PFSK-1 (cell line): ENCODE measurements around the gene PANK4.

Source experiments
- POLR2AphosphoS5 ChIP-seq: IDR thresholded peaks from 2 replicates; pipeline ENCODE4 v1.6.1; 2012; ENCODE audit warnings: low read depth, mild to moderate bottlenecking, control low read depth, low read length, moderate library complexity
- SIN3A ChIP-seq: IDR thresholded peaks from 2 replicates; pipeline ENCODE4 v1.6.1; 2012; ENCODE audit warnings: mild to moderate bottlenecking, low read length, moderate library complexity, borderline replicate concordance; ENCODE audit not compliant: insufficient read depth
- TAF1 ChIP-seq: IDR thresholded peaks from 2 replicates; pipeline ENCODE4 v1.6.1; 2012; ENCODE audit warnings: low read length, control low read depth, borderline replicate concordance; ENCODE audit not compliant: insufficient read depth
- TF ChIP-seq, protein P1 (sequence below), 2 experiments: IDR thresholded peaks; 2 replicates each; pipeline versions ENCODE4 v1.6.1 to v1.8.0; 2011 to 2012; ENCODE audit warnings: low read depth in 2 of 2, low read length in 2 of 2, control low read depth in 1 of 2, inconsistent platforms in 1 of 2, mild to moderate bottlenecking in 1 of 2, moderate library complexity in 1 of 2; ENCODE audit not compliant: insufficient read depth in 1 of 2

DNA sequence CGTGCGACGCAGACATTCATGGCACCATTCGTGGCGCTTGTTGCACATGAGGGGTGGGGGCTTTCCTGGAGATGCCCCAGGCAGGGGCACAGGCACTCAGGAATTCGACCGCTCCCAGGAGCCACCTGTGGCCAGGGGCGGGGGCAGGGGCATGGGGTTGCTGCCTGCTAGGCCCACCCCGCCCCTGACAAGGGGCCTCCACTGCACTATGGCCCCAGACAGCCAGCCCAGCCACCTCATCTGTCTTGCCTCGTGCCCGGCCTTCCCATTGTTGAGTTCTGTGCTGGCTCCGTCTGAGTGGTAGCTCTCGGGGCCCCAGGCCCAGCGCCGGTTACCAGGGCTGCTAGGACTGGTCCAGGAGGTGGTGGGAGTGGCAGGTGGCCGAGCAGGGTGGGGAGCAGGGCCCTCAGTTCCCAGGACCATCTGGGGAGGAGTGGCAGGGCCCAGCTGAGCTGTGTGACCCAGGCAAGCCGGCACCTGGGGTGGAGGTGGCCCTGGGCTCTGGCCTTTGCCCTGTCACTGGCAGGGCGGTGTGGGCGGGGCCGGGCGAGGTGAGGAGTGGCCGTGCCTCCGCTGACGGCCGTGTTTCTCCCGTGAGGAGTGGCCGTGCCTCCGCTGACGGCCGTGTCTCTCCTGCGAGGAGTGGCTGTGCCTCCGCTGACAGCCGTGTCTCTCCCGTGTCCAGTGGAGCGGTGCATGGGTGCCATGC, 48.5 kb downstream of the PANK4 start:
- TF ChIP-seq, protein P1, sequence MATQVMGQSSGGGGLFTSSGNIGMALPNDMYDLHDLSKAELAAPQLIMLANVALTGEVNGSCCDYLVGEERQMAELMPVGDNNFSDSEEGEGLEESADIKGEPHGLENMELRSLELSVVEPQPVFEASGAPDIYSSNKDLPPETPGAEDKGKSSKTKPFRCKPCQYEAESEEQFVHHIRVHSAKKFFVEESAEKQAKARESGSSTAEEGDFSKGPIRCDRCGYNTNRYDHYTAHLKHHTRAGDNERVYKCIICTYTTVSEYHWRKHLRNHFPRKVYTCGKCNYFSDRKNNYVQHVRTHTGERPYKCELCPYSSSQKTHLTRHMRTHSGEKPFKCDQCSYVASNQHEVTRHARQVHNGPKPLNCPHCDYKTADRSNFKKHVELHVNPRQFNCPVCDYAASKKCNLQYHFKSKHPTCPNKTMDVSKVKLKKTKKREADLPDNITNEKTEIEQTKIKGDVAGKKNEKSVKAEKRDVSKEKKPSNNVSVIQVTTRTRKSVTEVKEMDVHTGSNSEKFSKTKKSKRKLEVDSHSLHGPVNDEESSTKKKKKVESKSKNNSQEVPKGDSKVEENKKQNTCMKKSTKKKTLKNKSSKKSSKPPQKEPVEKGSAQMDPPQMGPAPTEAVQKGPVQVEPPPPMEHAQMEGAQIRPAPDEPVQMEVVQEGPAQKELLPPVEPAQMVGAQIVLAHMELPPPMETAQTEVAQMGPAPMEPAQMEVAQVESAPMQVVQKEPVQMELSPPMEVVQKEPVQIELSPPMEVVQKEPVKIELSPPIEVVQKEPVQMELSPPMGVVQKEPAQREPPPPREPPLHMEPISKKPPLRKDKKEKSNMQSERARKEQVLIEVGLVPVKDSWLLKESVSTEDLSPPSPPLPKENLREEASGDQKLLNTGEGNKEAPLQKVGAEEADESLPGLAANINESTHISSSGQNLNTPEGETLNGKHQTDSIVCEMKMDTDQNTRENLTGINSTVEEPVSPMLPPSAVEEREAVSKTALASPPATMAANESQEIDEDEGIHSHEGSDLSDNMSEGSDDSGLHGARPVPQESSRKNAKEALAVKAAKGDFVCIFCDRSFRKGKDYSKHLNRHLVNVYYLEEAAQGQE (IDR thresholded peaks at IDR 0.05; ENCODE audit: insufficient read depth in 1 of 2, low read depth in 2 of 2, low read length in 2 of 2), result no peak
- TF ChIP-seq POLR2AphosphoS5 (no peak), TAF1 (no peak), SIN3A (no peak)
